ENCODE measurements around the gene SLC15A3. TPM values are rescaled to one million over a fixed set of nuclear protein-coding genes. Genes with fewer than 3 reads are reported as not detected.

SLC15A3 gene
- polyA plus RNA-seq, 1 experiment: 4.8 TPM

DNA sequence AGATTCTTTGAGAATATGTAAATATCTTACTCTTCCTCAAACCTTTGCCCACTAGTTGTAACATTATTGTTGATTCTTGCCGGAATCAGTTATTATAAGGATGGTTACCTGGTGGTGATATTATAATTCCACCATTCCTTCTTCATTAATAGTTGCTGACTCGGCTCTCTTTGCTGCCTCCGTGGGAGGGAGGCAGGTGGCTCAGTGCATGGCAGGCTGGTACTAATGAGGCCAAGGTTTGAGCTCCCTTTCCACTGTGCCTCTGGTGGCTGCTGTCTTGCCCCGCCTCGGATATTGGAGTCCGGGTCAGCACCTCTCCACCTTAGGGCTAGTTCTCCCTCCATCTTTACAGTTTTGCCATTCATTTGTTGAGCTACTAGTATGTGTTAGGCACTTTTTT, 32.2 kb upstream of the SLC15A3 start:
- H3K4me3 ChIP-seq (ENCODE audit: low read depth, low read length): no peak overlapping the region
- no peak overlapping the region for H3K27ac ChIP-seq (ENCODE audit: low read depth, low read length)
- POLR2A ChIA-PET: no interaction called here
- TF ChIP-seq, protein P1, sequence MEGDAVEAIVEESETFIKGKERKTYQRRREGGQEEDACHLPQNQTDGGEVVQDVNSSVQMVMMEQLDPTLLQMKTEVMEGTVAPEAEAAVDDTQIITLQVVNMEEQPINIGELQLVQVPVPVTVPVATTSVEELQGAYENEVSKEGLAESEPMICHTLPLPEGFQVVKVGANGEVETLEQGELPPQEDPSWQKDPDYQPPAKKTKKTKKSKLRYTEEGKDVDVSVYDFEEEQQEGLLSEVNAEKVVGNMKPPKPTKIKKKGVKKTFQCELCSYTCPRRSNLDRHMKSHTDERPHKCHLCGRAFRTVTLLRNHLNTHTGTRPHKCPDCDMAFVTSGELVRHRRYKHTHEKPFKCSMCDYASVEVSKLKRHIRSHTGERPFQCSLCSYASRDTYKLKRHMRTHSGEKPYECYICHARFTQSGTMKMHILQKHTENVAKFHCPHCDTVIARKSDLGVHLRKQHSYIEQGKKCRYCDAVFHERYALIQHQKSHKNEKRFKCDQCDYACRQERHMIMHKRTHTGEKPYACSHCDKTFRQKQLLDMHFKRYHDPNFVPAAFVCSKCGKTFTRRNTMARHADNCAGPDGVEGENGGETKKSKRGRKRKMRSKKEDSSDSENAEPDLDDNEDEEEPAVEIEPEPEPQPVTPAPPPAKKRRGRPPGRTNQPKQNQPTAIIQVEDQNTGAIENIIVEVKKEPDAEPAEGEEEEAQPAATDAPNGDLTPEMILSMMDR (IDR thresholded peaks at IDR 0.05; ENCODE audit: low read depth, low read length): no peak
- no peaks in the 10 kb centered on the region for H3K9me3 ChIP-seq (ENCODE audit: control insufficient read depth, insufficient read depth, low read length)
- no peak for DNase-seq (ENCODE audit: low read depth, low spot score)
- peaks cover 18% of the 10 kb centered on the region for H3K27me3 ChIP-seq (ENCODE audit: control insufficient read depth, insufficient read depth, low read length)
- CTCF ChIA-PET: no interaction called here

DNA sequence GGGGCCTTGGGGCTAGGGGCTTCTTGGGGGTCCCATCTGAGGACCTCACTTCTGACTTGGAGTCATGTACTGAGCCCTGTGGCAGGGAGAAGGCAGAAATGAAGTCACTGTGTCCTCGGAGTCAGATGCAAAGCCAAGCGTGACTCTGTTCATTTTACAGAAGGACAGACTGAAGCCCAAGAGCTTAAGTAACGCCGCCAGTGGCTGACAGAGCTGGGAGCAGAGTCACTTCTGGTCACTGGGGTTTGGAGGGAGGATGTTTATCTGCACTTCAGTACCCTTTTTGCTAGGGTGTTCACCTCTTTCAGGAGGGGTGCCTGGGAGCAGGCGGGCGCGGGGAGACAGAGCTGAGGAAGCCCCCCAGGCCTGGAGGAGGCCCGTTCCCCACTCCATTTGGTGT, 30.2 kb upstream of the SLC15A3 start:
- POLR2A ChIA-PET: no interaction called here
- DNase-seq (ENCODE audit: low read depth, low spot score): no peak

DNA sequence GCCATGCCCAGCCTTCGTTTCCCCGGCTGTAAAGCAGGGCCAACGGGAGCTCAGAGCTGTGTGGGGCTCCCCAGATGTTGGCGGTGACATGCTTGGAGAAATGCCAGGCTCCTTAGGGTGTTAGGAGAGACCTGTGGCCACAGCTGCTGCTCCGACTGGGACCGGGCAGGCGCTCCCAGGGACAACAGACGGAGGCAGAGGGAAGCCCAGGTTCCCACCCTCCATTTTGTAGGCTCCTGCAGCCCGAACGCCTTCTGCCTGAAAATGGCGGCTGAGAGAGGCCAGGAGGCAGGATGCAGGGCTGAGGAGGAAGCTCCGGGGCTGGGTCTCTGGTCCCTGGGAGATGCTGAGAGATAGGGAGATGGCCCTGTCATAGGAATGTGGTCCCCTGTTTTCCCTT, 29.5 kb upstream of the SLC15A3 start:
- Histone ChIP-seq H3K9me3 (ENCODE audit: control insufficient read depth, insufficient read depth, low read length) (no peaks in the 10 kb centered on the region), H3K27me3 (ENCODE audit: control insufficient read depth, insufficient read depth, low read length) (peaks cover 7% of the 10 kb centered on the region), H3K27ac (ENCODE audit: low read depth, low read length) (no peak overlapping the region), H3K4me3 (ENCODE audit: low read depth, low read length) (no peak overlapping the region)
- ChIA-PET POLR2A (no interaction called here), CTCF (no interaction called here)
- TF ChIP-seq, protein P1 (IDR thresholded peaks at IDR 0.05; ENCODE audit: low read depth, low read length): no peak
- DNase-seq (ENCODE audit: low read depth, low spot score): no peak

More for the DNA sequence above, 30.2 kb upstream of the SLC15A3 start:
- H3K4me3 ChIP-seq (ENCODE audit: low read depth, low read length): no peak overlapping the region
- CTCF ChIA-PET: no interaction called here
- TF ChIP-seq, protein P1 (IDR thresholded peaks at IDR 0.05; ENCODE audit: low read depth, low read length): no peak
- no peaks in the 10 kb centered on the region for H3K9me3 ChIP-seq (ENCODE audit: control insufficient read depth, insufficient read depth, low read length)
- no peak overlapping the region for H3K27ac ChIP-seq (ENCODE audit: low read depth, low read length)
- peaks cover 8% of the 10 kb centered on the region for H3K27me3 ChIP-seq (ENCODE audit: control insufficient read depth, insufficient read depth, low read length)

DNA sequence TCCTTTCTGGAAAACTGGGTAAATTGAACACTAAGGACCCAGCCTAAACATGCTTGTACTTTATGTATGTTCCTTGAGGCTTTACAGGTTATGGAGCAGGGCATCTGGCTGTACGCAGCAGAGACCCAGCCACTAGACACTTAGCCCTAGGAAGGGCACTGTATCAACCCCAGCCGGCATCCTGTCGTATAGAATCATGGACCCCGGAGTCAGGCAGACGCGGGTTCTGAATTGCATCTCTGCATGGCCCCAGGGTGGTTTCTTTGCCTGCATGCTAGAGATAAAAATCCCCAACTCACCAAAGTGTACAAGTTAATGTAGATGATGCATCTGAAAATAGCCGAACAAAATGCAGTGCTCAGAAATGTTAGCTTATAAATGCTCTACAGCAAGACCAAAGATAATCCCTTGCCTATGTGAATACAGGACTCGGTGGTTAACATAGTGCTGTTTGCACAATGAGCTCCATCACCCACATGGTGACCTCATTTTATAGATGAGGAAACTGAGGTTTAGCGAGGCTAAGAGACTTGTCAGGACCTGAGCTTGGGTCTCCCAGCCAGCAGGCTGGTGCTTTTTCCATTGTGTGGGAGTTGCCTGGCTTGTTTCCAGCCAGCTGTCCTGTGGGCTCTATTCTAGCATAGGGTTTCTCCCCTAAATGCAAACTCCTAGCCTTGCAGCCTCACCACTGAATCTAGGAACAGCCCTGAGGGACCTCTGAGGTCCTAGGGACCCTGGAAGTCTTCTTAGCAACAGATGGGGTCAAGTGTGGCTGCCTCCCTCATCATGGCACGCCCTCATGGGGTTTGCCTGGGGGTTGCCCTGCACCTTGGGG, 26.8 kb upstream of the SLC15A3 start:
- POLR2A ChIA-PET: no interaction called here
- TF ChIP-seq, protein P1 (IDR thresholded peaks at IDR 0.05; ENCODE audit: low read depth, low read length): no peak

DNA sequence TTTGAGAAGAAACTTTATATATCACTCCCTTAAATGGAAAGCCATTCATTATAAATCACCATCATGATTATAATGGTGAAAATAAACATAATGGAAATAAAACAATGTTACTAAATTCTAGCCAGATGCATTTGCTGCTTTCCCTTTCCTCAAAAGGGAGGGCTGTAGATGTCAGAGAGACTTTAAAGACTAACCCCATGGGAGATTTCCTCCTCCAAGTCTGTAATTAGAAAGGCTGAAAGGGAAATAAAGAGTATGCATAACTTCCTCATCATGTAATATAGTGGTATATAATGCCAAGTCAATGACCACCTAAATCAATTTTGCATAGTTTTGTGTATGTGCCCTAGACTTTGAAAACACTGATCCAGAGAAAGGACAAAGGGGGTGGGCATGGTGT, 25.9 kb upstream of the SLC15A3 start:
- Histone ChIP-seq H3K9me3 (ENCODE audit: control insufficient read depth, insufficient read depth, low read length) (no peaks in the 10 kb centered on the region), H3K4me3 (ENCODE audit: low read depth, low read length) (no peak overlapping the region), H3K27me3 (ENCODE audit: control insufficient read depth, insufficient read depth, low read length) (peaks cover 19% of the 10 kb centered on the region), H3K27ac (ENCODE audit: low read depth, low read length) (no peak overlapping the region)
- ChIA-PET CTCF (no interaction called here), POLR2A (no interaction called here)
- DNase-seq (ENCODE audit: low read depth, low spot score): no peak
- TF ChIP-seq, protein P1 (IDR thresholded peaks at IDR 0.05; ENCODE audit: low read depth, low read length): no peak

More for the DNA sequence above, 26.8 kb upstream of the SLC15A3 start:
- CTCF ChIA-PET: interaction anchor here (1.4 kb wide), 1 partner anchor 9 kb away, joined by 3 read pairs; no protein-coding TSS in a partner anchor
- Histone ChIP-seq H3K4me3 (ENCODE audit: low read depth, low read length) (no peak overlapping the region), H3K27me3 (ENCODE audit: control insufficient read depth, insufficient read depth, low read length) (peaks cover 14% of the 10 kb centered on the region), H3K9me3 (ENCODE audit: control insufficient read depth, insufficient read depth, low read length) (no peaks in the 10 kb centered on the region), H3K27ac (ENCODE audit: low read depth, low read length) (no peak overlapping the region)
- DNase-seq (ENCODE audit: low read depth, low spot score): no peak
